ENCODE measurements around the gene DEUP1.

The DEUP1 gene

DNA sequence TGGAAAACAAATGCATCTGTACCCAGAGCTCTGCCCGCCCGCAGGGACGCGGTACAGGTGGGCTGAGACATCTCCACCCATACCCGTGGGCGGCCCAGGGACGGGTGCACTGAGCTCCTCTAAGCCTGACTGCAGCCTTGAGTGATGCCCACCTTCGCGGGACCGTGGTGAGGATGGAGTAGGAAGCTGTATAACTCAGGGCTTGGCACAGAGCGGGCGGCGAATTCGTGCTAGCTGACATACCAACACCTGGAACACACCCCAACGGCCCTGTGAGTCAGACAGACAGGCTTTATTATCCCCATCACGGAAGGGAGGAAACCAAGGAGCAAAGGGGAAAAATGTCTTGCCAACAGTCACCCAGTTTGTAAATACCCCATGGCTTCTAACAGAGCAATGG, 150.7 kb downstream of the DEUP1 start:
- TF ChIP-seq, protein P1, sequence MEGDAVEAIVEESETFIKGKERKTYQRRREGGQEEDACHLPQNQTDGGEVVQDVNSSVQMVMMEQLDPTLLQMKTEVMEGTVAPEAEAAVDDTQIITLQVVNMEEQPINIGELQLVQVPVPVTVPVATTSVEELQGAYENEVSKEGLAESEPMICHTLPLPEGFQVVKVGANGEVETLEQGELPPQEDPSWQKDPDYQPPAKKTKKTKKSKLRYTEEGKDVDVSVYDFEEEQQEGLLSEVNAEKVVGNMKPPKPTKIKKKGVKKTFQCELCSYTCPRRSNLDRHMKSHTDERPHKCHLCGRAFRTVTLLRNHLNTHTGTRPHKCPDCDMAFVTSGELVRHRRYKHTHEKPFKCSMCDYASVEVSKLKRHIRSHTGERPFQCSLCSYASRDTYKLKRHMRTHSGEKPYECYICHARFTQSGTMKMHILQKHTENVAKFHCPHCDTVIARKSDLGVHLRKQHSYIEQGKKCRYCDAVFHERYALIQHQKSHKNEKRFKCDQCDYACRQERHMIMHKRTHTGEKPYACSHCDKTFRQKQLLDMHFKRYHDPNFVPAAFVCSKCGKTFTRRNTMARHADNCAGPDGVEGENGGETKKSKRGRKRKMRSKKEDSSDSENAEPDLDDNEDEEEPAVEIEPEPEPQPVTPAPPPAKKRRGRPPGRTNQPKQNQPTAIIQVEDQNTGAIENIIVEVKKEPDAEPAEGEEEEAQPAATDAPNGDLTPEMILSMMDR (IDR thresholded peaks at IDR 0.05; ENCODE audit: control insufficient read depth, insufficient read depth, low read depth, low read length, missing control alignments), result no peak
- DNase-seq (ENCODE audit: low read depth), result no peak
- no peak overlapping the region for H3K4me3 ChIP-seq (ENCODE audit: control insufficient read depth, low read depth, low read length)

DNA sequence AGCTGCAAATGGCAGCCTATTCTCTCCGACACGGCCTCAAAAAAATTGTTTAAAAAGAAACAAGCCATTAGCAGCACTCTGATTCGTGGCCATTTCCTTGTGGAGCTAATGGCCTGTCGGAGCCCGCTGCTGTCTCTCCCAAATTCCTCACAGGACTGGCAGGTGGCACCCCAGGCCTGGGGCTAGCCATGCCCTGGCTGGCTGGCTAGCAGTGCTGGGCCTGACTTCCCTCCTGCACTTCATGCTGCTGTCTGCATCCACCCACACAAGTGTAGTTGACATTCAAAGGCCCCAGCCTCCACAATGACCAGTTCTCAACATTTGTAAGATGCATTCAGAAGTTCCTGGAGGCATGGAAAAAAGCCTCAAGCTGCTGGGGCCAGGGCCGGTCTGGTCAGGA, 151.2 kb downstream of the DEUP1 start:
- TF ChIP-seq, protein P1 (IDR thresholded peaks at IDR 0.05; ENCODE audit: control insufficient read depth, insufficient read depth, low read depth, low read length, missing control alignments), result no peak
- H3K4me3 ChIP-seq (ENCODE audit: control insufficient read depth, low read depth, low read length), result no peak overlapping the region
- DNase-seq (ENCODE audit: low read depth), result no peak

DNA sequence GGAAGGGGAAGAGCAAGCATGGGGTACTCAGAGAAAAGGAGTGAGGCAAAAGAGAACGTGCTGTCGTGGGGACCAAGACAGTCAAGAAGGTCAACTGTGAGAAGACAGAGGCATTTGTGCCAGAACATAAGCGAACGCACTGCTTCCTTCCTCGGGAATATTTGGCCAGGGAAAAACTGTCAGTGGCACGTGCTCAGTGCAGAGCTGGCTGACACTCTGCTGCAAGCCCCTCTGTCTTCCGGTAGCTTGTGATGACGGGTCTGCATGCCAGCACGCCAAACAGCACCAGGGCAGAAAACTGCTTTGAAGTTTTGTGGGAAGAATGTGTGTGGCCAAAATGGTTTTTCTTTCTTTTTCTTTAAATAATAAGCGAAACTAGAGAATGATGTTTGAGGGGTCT, 152.0 kb downstream of the DEUP1 start:
- TF ChIP-seq, protein P1 (IDR thresholded peaks at IDR 0.05; ENCODE audit: control insufficient read depth, insufficient read depth, low read depth, low read length, missing control alignments), result no peak
- H3K4me3 ChIP-seq (ENCODE audit: control insufficient read depth, low read depth, low read length), result no peak overlapping the region
- no peak for DNase-seq (ENCODE audit: low read depth)

DNA sequence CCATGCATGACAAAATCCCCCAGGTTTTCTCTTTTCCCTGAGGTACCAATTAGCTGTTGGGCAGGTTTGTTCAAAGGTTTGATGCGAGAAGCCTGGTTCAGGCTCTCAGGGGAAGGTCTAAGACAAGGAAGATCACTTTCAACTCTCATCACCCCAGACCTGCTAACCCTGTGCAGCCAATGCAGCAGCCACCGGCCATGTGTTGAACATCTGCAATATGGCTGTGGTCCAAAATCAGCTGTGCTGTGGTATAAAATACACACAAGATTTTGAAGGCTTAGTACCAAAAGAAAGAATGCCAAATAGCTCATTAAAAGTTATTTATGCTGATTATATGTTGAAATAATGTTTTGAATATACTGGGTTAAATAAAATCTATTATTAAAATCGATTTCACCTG, 154.2 kb downstream of the DEUP1 start:
- DNase-seq (ENCODE audit: low read depth), result peak; percentile 35
- no peak overlapping the region for H3K4me3 ChIP-seq (ENCODE audit: control insufficient read depth, low read depth, low read length)
- TF ChIP-seq, protein P1 (IDR thresholded peaks at IDR 0.05; ENCODE audit: control insufficient read depth, insufficient read depth, low read depth, low read length, missing control alignments), result no peak

DNA sequence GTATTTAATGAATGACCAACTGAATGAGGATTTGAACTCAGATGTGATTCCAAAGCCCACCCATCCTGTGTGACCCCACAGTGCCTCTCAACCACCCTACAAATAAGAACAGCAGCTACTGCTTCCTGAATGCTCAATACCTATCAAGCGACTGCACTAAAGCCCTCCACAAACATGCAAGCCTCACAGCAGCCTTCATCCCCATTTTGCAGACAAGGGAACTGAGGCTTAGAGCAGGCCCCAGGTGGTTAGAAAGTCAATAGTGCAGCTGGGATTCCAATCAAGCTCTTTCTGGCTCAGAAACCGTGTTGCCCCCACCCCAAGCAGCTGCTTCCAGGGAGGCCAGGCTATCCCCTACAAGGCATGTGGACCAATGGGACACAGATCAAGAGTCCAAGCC, 155.4 kb downstream of the DEUP1 start:
- DNase-seq (ENCODE audit: low read depth), result no peak
- TF ChIP-seq, protein P1 (IDR thresholded peaks at IDR 0.05; ENCODE audit: control insufficient read depth, insufficient read depth, low read depth, low read length, missing control alignments), result no peak
- no peak overlapping the region for H3K4me3 ChIP-seq (ENCODE audit: control insufficient read depth, low read depth, low read length)

DNA sequence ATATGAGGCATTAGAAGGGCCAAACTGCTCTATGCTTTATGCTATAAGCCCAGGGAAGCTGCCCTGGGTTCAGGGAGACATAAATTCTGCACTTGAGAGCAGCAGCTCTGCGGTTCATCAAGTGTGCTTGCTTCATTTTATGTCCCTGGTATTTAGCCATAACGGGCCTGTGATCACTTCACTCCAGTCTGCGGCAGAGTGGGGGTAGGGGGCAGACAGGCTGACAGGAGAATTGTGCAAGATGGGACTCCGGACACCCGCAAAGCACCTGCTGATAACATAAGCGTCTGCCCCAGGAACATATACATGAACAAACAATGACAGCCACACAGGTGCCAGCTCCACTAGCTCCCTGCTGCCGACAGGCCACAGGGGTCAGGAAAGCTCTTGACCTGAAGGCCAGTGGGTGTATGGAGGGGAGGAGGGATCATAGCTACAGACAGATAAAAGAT, 156.5 kb downstream of the DEUP1 start:
- no peak for DNase-seq (ENCODE audit: low read depth)
- H3K4me3 ChIP-seq (ENCODE audit: control insufficient read depth, low read depth, low read length), result no peak overlapping the region
- TF ChIP-seq, protein P1 (IDR thresholded peaks at IDR 0.05; ENCODE audit: control insufficient read depth, insufficient read depth, low read depth, low read length, missing control alignments), result no peak

Measured in AG09309 (cell line).